22Rv1 (cell line): Measurements from ENCODE around the gene LCLAT1.

ENCODE experiments used
- H3K27ac ChIP-seq: fragments of 450-650 bp; 2 replicates; pipeline ENCODE4 v1.5.1; 2017
- CTCF ChIP-seq: fragments of 450-650 bp; IDR thresholded peaks from 2 replicates; pipeline ENCODE4 v1.5.1; 2017; ENCODE audit warnings: mild to moderate bottlenecking
- ZFX ChIP-seq: fragments of 450-650 bp; IDR thresholded peaks from 2 replicates; pipeline ENCODE4 v1.6.1; 2017; ENCODE audit warnings: antibody characterized with exemption, borderline replicate concordance

LCLAT1 gene

GRCh38 chr2:30412684-30413570, 34.1 kb upstream of the LCLAT1 start:
- TF ChIP-seq CTCF: no peak
- no peak for TF ChIP-seq ZFX
- no peak overlapping the region for H3K27ac ChIP-seq

- TF ChIP-seq ZFX (no peak), CTCF (no peak)
- H3K27ac ChIP-seq: no peak overlapping the region
Observed at GRCh38 chr2:30414961-30415360, 32.1 kb upstream of the LCLAT1 start.

GRCh38 chr2:30417253-30417652, 29.8 kb upstream of the LCLAT1 start:
- TF ChIP-seq CTCF (no peak), ZFX (no peak)
- H3K27ac ChIP-seq: no peak overlapping the region

GRCh38 chr2:30421026-30421603, 25.9 kb upstream of the LCLAT1 start:
- H3K27ac ChIP-seq: no peak overlapping the region
- TF ChIP-seq CTCF (no peak), ZFX (no peak)

GRCh38 chr2:30421604-30422443, 25.2 kb upstream of the LCLAT1 start:
- H3K27ac ChIP-seq: no peak overlapping the region
- TF ChIP-seq CTCF (no peak), ZFX (no peak)

- TF ChIP-seq CTCF (no peak), ZFX (no peak)
Observed at GRCh38 chr2:30422444-30423040, 24.5 kb upstream of the LCLAT1 start.

More at GRCh38 chr2:30422444-30423040, 24.5 kb upstream of the LCLAT1 start:
- H3K27ac ChIP-seq: no peak overlapping the region
